Upper lobe of left lung (tissue), 6 donors: ENCODE data around the gene PTPRA. TPM values are rescaled to one million over a fixed set of nuclear protein-coding genes. Genes with fewer than 3 reads are reported as not detected.

ENCODE experiments used
- ATAC-seq, 2 donors: fragments of 200-7000 bp; cut with Tn5 transposase; one replicate each; pipeline ENCODE4 v1.9.1; 2022; ENCODE audit warnings: mild to moderate bottlenecking in 2 of 2, moderate library complexity in 2 of 2; ENCODE audit not compliant: low FRiP score in 2 of 2
- DNase-seq, 2 donors: peaks; one replicate each; pipeline ENCODE4 v3.0.0-alpha.2; 2019 to 2020
- H3K27ac ChIP-seq, 4 donors: fragments of 200-600 bp; sonication (generic); one replicate each; pipeline ENCODE4 v1.5.1; 2016 to 2019
- H3K27me3 ChIP-seq, 4 donors: fragments of 200-600 bp; sonication (generic); one replicate each; pipeline ENCODE4 v1.5.1; 2017 to 2019
- H3K36me3 ChIP-seq, 4 donors: fragments of 200-600 bp; sonication (generic); one replicate each; pipeline ENCODE4 v1.5.1; 2016 to 2019
- H3K4me1 ChIP-seq, 4 donors: fragments of 200-600 bp; sonication (generic); one replicate each; pipeline ENCODE4 v1.5.1; 2018 to 2019
- H3K4me3 ChIP-seq, 4 donors: fragments of 200-600 bp; sonication (generic); one replicate each; pipeline ENCODE4 v1.5.1; 2017 to 2019; ENCODE audit warnings: mild to moderate bottlenecking in 2 of 4, moderate library complexity in 1 of 4
- H3K9me3 ChIP-seq, 4 donors: fragments of 200-600 bp; sonication (generic); one replicate each; pipeline ENCODE4 v1.5.1; 2018 to 2019
- CTCF ChIP-seq, 6 experiments: fragments of 450-650 bp in 4 of 6; fragments of 200-600 bp in 2 of 6; sonication (generic) in 2 of 6; IDR thresholded peaks; one replicate each; pipeline ENCODE4 v1.5.1; 2016 to 2019; ENCODE audit warnings: antibody characterized with exemption in 6 of 6
- EP300 ChIP-seq, 4 donors: sonication (generic); formaldehyde crosslinking; IDR thresholded peaks; one replicate each; pipeline ENCODE4 v1.5.1; 2017; ENCODE audit warnings: antibody characterized with exemption in 4 of 4, control low read depth in 2 of 4
- POLR2A ChIP-seq, 4 donors: fragments of 450-650 bp; IDR thresholded peaks; one replicate each; pipeline ENCODE4 v1.5.1; 2016 to 2017; ENCODE audit warnings: antibody characterized with exemption in 4 of 4, mild to moderate bottlenecking in 2 of 4
- POLR2AphosphoS5 ChIP-seq, 2 donors: sonication (generic); formaldehyde crosslinking; IDR thresholded peaks; one replicate each; pipeline ENCODE4 v1.5.1; 2017; ENCODE audit warnings: antibody characterized with exemption in 2 of 2
- WGBS, 2 donors: methylation state at CpG; one replicate each; pipeline ENCODE4 v1.1.5; 2017 to 2018; 5-methylcytosine and 5-hydroxymethylcytosine counted together
- total RNA-seq, 6 donors: library from RNA; depleted of rRNA in 4 of 6; stranded (reverse); fragments of >200 nt in 4 of 6; gene quantifications; one replicate each; pipeline versions ENCODE4 v1.1.0 to v1.2.1, GENCODE V29; 2016 to 2021
- donor health status: DM: no; HTN: no; CAD: no; lungs with moderate emphysema.
- donor health status: DM: no; HTN: yes; CAD: no; lungs with severe emphysema.

Gene PTPRA
- total RNA-seq, 6 donors from 2014 or later: 22.0 to 60.3 (median 51.1) TPM

- 73 to 83% methylated on average over 2 of the region's 2 CpGs for WGBS, 2 donors
- peaks cover 8 to 63% (median 40%) of the 10 kb centered on the region in 4 donors for H3K36me3 ChIP-seq
Measured at GRCh38 chr20:2986466-2986865, 113.2 kb downstream of the PTPRA start.

GRCh38 chr20:2987861-2988260 is 114.6 kb downstream of the PTPRA start:
- no peaks in the 10 kb centered on the region for H3K9me3 ChIP-seq
- TF ChIP-seq POLR2A (IDR thresholded peaks at IDR 0.05) (no peak), EP300 (IDR thresholded peaks at IDR 0.05) (no peak), CTCF (IDR thresholded peaks at IDR 0.05) (no peak), POLR2AphosphoS5 (IDR thresholded peaks at IDR 0.05) (no peak)
- no peaks in the 10 kb centered on the region for H3K27me3 ChIP-seq
- peaks cover 9 to 75% (median 48%) of the 10 kb centered on the region in 4 donors for H3K36me3 ChIP-seq
- DNase-seq: no peak
- no peak overlapping the region for H3K4me3 ChIP-seq
- no peak for ATAC-seq
- 91 to 92% methylated on average over 5 of the region's 5 CpGs for WGBS, 2 donors
- H3K4me1 ChIP-seq: peaks cover 7 to 26% (median 9%) of the 10 kb centered on the region in 4 donors
- H3K27ac ChIP-seq: no peak overlapping the region

More at GRCh38 chr20:2986466-2986865, 113.2 kb downstream of the PTPRA start:
- H3K4me1 ChIP-seq: peaks cover 7 to 26% (median 9%) of the 10 kb centered on the region in 4 donors
- no peak overlapping the region for H3K27ac ChIP-seq
- ATAC-seq (peak; percentile 71 to 88), DNase-seq (peak in 1 of 2 donors; percentile 36)
- H3K9me3 ChIP-seq: no peaks in the 10 kb centered on the region
- no peaks in the 10 kb centered on the region for H3K27me3 ChIP-seq
- H3K4me3 ChIP-seq: no peak overlapping the region
- TF ChIP-seq EP300 (IDR thresholded peaks at IDR 0.05): no peak
- peak in 1 of 2 donors; percentile 32 for TF ChIP-seq POLR2AphosphoS5 (IDR thresholded peaks at IDR 0.05)

GRCh38 chr20:2991532-2991931 is 118.3 kb downstream of the PTPRA start:
- TF ChIP-seq POLR2AphosphoS5 (IDR thresholded peaks at IDR 0.05) (no peak), EP300 (IDR thresholded peaks at IDR 0.05) (no peak), POLR2A (IDR thresholded peaks at IDR 0.05) (no peak)
- H3K27me3 ChIP-seq: no peaks in the 10 kb centered on the region
- ATAC-seq (no peak), DNase-seq (no peak)
- H3K36me3 ChIP-seq: peaks cover 17 to 100% (median 75%) of the 10 kb centered on the region in 4 donors
- no peaks in the 10 kb centered on the region for H3K4me1 ChIP-seq
- 91 to 94% methylated on average over 5 of the region's 5 CpGs for WGBS, 2 donors
- no peak overlapping the region for H3K27ac ChIP-seq
- H3K4me3 ChIP-seq: no peak overlapping the region
- H3K9me3 ChIP-seq: no peaks in the 10 kb centered on the region

GRCh38 chr20:2993250-2993649 is 120.0 kb downstream of the PTPRA start:
- no peak for ATAC-seq
- TF ChIP-seq EP300 (IDR thresholded peaks at IDR 0.05): no peak
- TF ChIP-seq POLR2AphosphoS5 (IDR thresholded peaks at IDR 0.05): no peak
- TF ChIP-seq CTCF (IDR thresholded peaks at IDR 0.05): no peak
- TF ChIP-seq POLR2A (IDR thresholded peaks at IDR 0.05): no peak

GRCh38 chr20:2995796-2996195 is 122.5 kb downstream of the PTPRA start:
- WGBS, 2 donors: 83 to 85% methylated on average over 2 of the region's 2 CpGs
- Histone ChIP-seq H3K27ac (no peak overlapping the region), H3K36me3 (peaks cover 8 to 65% (median 41%) of the 10 kb centered on the region in 4 donors)

More at GRCh38 chr20:2993250-2993649, 120.0 kb downstream of the PTPRA start:
- DNase-seq: no peak
- no peak overlapping the region for H3K27ac ChIP-seq
- no peaks in the 10 kb centered on the region for H3K9me3 ChIP-seq
- no peaks in the 10 kb centered on the region for H3K4me1 ChIP-seq
- no peaks in the 10 kb centered on the region for H3K27me3 ChIP-seq
- WGBS, 2 donors: 93 to 100% methylated on average over 2 of the region's 2 CpGs
- peaks cover 17 to 90% (median 65%) of the 10 kb centered on the region in 4 donors for H3K36me3 ChIP-seq
- H3K4me3 ChIP-seq: no peak overlapping the region

More at GRCh38 chr20:2995796-2996195, 122.5 kb downstream of the PTPRA start:
- ATAC-seq: no peak
- Histone ChIP-seq H3K9me3 (no peaks in the 10 kb centered on the region), H3K27me3 (no peaks in the 10 kb centered on the region), H3K4me1 (no peaks in the 10 kb centered on the region), H3K4me3 (no peak overlapping the region)
- TF ChIP-seq EP300 (IDR thresholded peaks at IDR 0.05) (no peak), POLR2A (IDR thresholded peaks at IDR 0.05) (no peak), CTCF (IDR thresholded peaks at IDR 0.05) (no peak), POLR2AphosphoS5 (IDR thresholded peaks at IDR 0.05) (no peak)
- DNase-seq: no peak
